Measurements from ENCODE around the gene COL4A1.

The COL4A1 gene

GRCh38 chr13:110179857-110180147 is 127.2 kb downstream of the COL4A1 start:
- no peak for TF ChIP-seq CTCF (IDR thresholded peaks at IDR 0.05; ENCODE audit: low read length)
- TF ChIP-seq EZH2 (optimal IDR thresholded peaks at IDR 0.05; ENCODE audit: low read depth, low read length) = no peak
- TF ChIP-seq EZH2phosphoT487 (IDR thresholded peaks at IDR 0.05; ENCODE audit: low read length) = no peak
- H3F3A ChIP-seq (ENCODE audit: insufficient read depth, low read length) = no peaks in the 10 kb centered on the region
- no peaks in the 10 kb centered on the region for H3K79me2 ChIP-seq (ENCODE audit: low read length)
- no peaks in the 10 kb centered on the region for H3K9me3 ChIP-seq (replicated peaks; ENCODE audit: insufficient read depth, low read length)
- no peak overlapping the region for H3K4me2 ChIP-seq (ENCODE audit: low read depth, low read length)
- no peaks in the 10 kb centered on the region for H4K20me1 ChIP-seq (ENCODE audit: insufficient read depth, low read length)
- no peak overlapping the region for H3K4me3 ChIP-seq (ENCODE audit: low read length)
- no peaks in the 10 kb centered on the region for H3K36me3 ChIP-seq (replicated peaks; ENCODE audit: insufficient read depth, low read length)
- H3K9me2 ChIP-seq (replicated peaks; ENCODE audit: insufficient read depth, low read length) = no peaks in the 10 kb centered on the region
- H3K9ac ChIP-seq (ENCODE audit: low read length) = no peak overlapping the region
- no peak overlapping the region for H2AFZ ChIP-seq (ENCODE audit: low read length)
- no peaks in the 10 kb centered on the region for H3K27me3 ChIP-seq (replicated peaks; ENCODE audit: insufficient read depth, low read length)
- no peak for DNase-seq
- no peak overlapping the region for H3K27ac ChIP-seq (ENCODE audit: low read length)
- H3K4me1 ChIP-seq (ENCODE audit: low read length) = no peaks in the 10 kb centered on the region

GRCh38 chr13:110179116-110179856 is 127.7 kb downstream of the COL4A1 start:
- H3K79me2 ChIP-seq (ENCODE audit: low read length) = no peaks in the 10 kb centered on the region
- DNase-seq = no peak
- TF ChIP-seq CTCF (IDR thresholded peaks at IDR 0.05; ENCODE audit: low read length) = no peak
- TF ChIP-seq EZH2 (optimal IDR thresholded peaks at IDR 0.05; ENCODE audit: low read depth, low read length) = no peak
- no peak for TF ChIP-seq EZH2phosphoT487 (IDR thresholded peaks at IDR 0.05; ENCODE audit: low read length)
- no peaks in the 10 kb centered on the region for H4K20me1 ChIP-seq (ENCODE audit: insufficient read depth, low read length)
- H3K27me3 ChIP-seq (replicated peaks; ENCODE audit: insufficient read depth, low read length) = no peaks in the 10 kb centered on the region
- H3K9me2 ChIP-seq (replicated peaks; ENCODE audit: insufficient read depth, low read length) = no peaks in the 10 kb centered on the region
- H3K4me3 ChIP-seq (ENCODE audit: low read length) = no peak overlapping the region
- no peaks in the 10 kb centered on the region for H3K9me3 ChIP-seq (replicated peaks; ENCODE audit: insufficient read depth, low read length)
- no peak overlapping the region for H2AFZ ChIP-seq (ENCODE audit: low read length)
- no peak overlapping the region for H3K27ac ChIP-seq (ENCODE audit: low read length)
- H3F3A ChIP-seq (ENCODE audit: insufficient read depth, low read length) = no peaks in the 10 kb centered on the region
- no peaks in the 10 kb centered on the region for H3K4me1 ChIP-seq (ENCODE audit: low read length)
- no peaks in the 10 kb centered on the region for H3K36me3 ChIP-seq (replicated peaks; ENCODE audit: insufficient read depth, low read length)
- H3K4me2 ChIP-seq (ENCODE audit: low read depth, low read length) = no peak overlapping the region
- no peak overlapping the region for H3K9ac ChIP-seq (ENCODE audit: low read length)

- H2AFZ ChIP-seq (ENCODE audit: low read length) = no peak overlapping the region
- H3K4me3 ChIP-seq (ENCODE audit: low read length) = no peak overlapping the region
- H4K20me1 ChIP-seq (ENCODE audit: insufficient read depth, low read length) = no peaks in the 10 kb centered on the region
- DNase-seq = no peak
- no peaks in the 10 kb centered on the region for H3K4me1 ChIP-seq (ENCODE audit: low read length)
- H3K36me3 ChIP-seq (replicated peaks; ENCODE audit: insufficient read depth, low read length) = no peaks in the 10 kb centered on the region
- H3F3A ChIP-seq (ENCODE audit: insufficient read depth, low read length) = no peaks in the 10 kb centered on the region
- H3K27me3 ChIP-seq (replicated peaks; ENCODE audit: insufficient read depth, low read length) = no peaks in the 10 kb centered on the region
- no peak overlapping the region for H3K9ac ChIP-seq (ENCODE audit: low read length)
- H3K9me2 ChIP-seq (replicated peaks; ENCODE audit: insufficient read depth, low read length) = no peaks in the 10 kb centered on the region
- no peaks in the 10 kb centered on the region for H3K9me3 ChIP-seq (replicated peaks; ENCODE audit: insufficient read depth, low read length)
- TF ChIP-seq EZH2 (optimal IDR thresholded peaks at IDR 0.05; ENCODE audit: low read depth, low read length) (no peak), CTCF (IDR thresholded peaks at IDR 0.05; ENCODE audit: low read length) (no peak), EZH2phosphoT487 (IDR thresholded peaks at IDR 0.05; ENCODE audit: low read length) (no peak)
- no peak overlapping the region for H3K4me2 ChIP-seq (ENCODE audit: low read depth, low read length)
- H3K27ac ChIP-seq (ENCODE audit: low read length) = no peak overlapping the region
- H3K79me2 ChIP-seq (ENCODE audit: low read length) = no peaks in the 10 kb centered on the region
Measured at GRCh38 chr13:110177790-110178189, 129.2 kb downstream of the COL4A1 start.

Measured in MM.1S (cell line).